NCI-H1436 treated with DMSO at 0.1 percent for 48 hours (cell line): ENCODE results near the gene CAPN15.

ENCODE experiments used
- DNase-seq: peaks from one replicate; lab custom pipeline; 2025; lab: John Stamatoyannopoulos, UW

CAPN15 gene

GRCh38 chr16:561957-562938, 34.7 kb downstream of the CAPN15 start:
- DNase-seq: no peak

GRCh38 chr16:563072-563644, 35.6 kb downstream of the CAPN15 start:
- no peak for DNase-seq

GRCh38 chr16:564690-565418, 37.3 kb downstream of the CAPN15 start:
- no peak for DNase-seq

- no peak for DNase-seq
These were observed 38.2 kb downstream of the CAPN15 start for GRCh38 chr16:565419-566330.

GRCh38 chr16:566475-567372, 39.2 kb downstream of the CAPN15 start, which contains the start of gene NHLRC4:
TSS of gene NHLRC4 (plus strand) at chr16:567005. CDS start at chr16:568048, 1,043 bp downstream.
- DNase-seq: no peak

GRCh38 chr16:567373-568256, 40.1 kb downstream of the CAPN15 start:
- DNase-seq: no peak

- no peak for DNase-seq
These were observed 41.1 kb downstream of the CAPN15 start for GRCh38 chr16:568401-569258.

GRCh38 chr16:569445-570254, 42.1 kb downstream of the CAPN15 start, which contains the start of gene PIGQ:
TSS of gene PIGQ (plus strand) at chr16:569968. CDS start at chr16:574075, 4,107 bp downstream.
- DNase-seq: no peak

- DNase-seq: no peak
These were observed 45.5 kb downstream of the CAPN15 start for GRCh38 chr16:572865-573650.

GRCh38 chr16:574021-574760, 46.7 kb downstream of the CAPN15 start:
- no peak for DNase-seq

- no peak for DNase-seq
These were observed 48.1 kb downstream of the CAPN15 start for GRCh38 chr16:575354-576196.

GRCh38 chr16:576197-576822, 48.8 kb downstream of the CAPN15 start:
- DNase-seq: no peak

- no peak for DNase-seq
These were observed 49.3 kb downstream of the CAPN15 start for GRCh38 chr16:576823-577201.

- DNase-seq: no peak
These were observed 50.3 kb downstream of the CAPN15 start for GRCh38 chr16:577796-578195.
